MM.1S (cell line): ENCODE measurements around the gene SERPINI1.

Experiments used
- CTCF ChIP-seq: fragments of 300-600 bp; sonication (generic); IDR thresholded peaks from 2 replicates; pipeline ENCODE4 v1.5.1; 2016; ENCODE audit warnings: antibody characterized with exemption, low read length, mixed read lengths
- EZH2 ChIP-seq: fragments of 300-600 bp; sonication (generic); optimal IDR thresholded peaks from 2 replicates; pipeline ENCODE3; 2017; ENCODE audit warnings: low read depth, mild to moderate bottlenecking, antibody characterized with exemption, low read length, mixed read lengths
- EZH2phosphoT487 ChIP-seq: fragments of 300-600 bp; sonication (generic); IDR thresholded peaks from 2 replicates; pipeline ENCODE4 v1.6.1; 2018; ENCODE audit warnings: antibody characterized with exemption, low read length

GRCh38 chr3:167872032-167872431 is 136.5 kb downstream of the SERPINI1 start:
- no peak for TF ChIP-seq CTCF
- TF ChIP-seq EZH2: no peak
- no peak for TF ChIP-seq EZH2phosphoT487
